RWPE1 (cell line): ENCODE results near the gene C21orf91.

Experiments used
- CTCF ChIA-PET: fragments of 350-600 bp; sonication (Branson Sonifier 250); formaldehyde crosslinking; extraction: SDS; loops from one replicate; lab custom pipeline; 2021; lab: Yijun Ruan, JAX
- POLR2A ChIA-PET: fragments of 400-600 bp; formaldehyde crosslinking; extraction: SDS; loops from one replicate; lab custom pipeline; 2020; ENCODE audit warnings: antibody characterized with exemption; ENCODE audit not compliant: low non-redundant PET; lab: Yijun Ruan, JAX
- DNase-seq: peaks from one replicate; pipeline ENCODE4 v3.0.0; 2012; ENCODE audit warnings: low spot score
- H3K27ac ChIP-seq: fragments of 450-650 bp; 2 replicates; pipeline ENCODE4 v1.5.1; 2017
- TF ChIP-seq, protein P1 (sequence below): fragments of 450-650 bp; conservative IDR thresholded peaks from 2 replicates; pipeline ENCODE4 v1.5.1; 2017; ENCODE audit warnings: low read depth, mild to moderate bottlenecking

The C21orf91 gene

DNA sequence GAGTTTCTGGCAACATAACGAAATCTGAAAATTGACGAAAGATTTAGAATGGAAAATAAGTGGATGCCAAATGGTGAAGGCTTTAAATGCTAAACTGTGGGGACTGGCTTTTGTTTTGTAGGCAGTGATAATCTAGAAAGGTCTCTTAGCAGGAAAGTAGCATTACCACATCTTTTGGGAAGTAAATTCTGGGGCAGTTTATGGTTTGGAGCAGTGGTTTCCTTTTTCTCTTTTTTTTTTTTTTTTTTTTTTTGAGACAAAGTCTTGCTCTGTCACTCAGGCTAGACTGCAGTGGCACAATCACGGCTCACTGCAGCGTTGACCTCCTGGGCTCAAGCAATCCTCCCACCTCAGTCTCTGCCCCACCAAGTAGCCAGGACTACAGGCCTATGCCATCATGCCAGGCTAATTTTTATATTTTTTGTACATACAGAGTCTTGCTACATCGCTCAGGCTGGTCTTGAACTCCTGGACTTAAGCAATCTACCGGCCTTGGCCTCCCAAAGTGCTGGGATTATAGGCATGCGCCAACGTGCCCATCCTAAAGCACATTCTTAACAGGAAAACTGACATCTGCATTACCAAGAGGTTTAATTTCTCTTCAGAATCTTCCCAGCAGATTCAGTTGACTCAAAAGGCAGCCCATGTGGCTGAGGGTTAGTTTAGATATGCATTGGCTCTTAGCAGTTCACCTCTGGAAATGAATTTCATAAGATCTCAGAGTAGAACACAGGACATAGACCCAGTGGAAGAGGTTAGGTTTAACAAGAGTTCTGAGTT lies 32.9 kb downstream of the C21orf91 start:
- no peak overlapping the region for H3K27ac ChIP-seq
- ChIA-PET POLR2A (no interaction called here), CTCF (no interaction called here)
- no peak for DNase-seq
- TF ChIP-seq, protein P1, sequence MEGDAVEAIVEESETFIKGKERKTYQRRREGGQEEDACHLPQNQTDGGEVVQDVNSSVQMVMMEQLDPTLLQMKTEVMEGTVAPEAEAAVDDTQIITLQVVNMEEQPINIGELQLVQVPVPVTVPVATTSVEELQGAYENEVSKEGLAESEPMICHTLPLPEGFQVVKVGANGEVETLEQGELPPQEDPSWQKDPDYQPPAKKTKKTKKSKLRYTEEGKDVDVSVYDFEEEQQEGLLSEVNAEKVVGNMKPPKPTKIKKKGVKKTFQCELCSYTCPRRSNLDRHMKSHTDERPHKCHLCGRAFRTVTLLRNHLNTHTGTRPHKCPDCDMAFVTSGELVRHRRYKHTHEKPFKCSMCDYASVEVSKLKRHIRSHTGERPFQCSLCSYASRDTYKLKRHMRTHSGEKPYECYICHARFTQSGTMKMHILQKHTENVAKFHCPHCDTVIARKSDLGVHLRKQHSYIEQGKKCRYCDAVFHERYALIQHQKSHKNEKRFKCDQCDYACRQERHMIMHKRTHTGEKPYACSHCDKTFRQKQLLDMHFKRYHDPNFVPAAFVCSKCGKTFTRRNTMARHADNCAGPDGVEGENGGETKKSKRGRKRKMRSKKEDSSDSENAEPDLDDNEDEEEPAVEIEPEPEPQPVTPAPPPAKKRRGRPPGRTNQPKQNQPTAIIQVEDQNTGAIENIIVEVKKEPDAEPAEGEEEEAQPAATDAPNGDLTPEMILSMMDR = no peak

DNA sequence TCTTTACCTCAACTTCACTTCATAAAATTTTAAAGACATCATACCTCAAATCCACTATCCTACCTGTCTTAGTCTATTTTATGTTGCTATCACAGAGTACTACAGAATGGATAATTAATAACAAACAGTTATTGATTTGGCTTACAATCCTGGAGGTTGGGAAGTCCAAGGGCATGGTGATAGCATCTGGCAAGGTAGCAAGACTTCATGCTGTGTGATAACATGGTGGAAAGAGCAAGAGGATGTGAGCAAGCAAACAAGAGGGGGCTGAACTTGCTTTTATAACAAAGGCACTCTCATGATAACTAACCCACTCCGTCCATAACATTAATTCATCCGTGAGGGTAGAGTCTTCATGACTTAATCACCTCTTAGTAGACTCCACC lies 33.8 kb downstream of the C21orf91 start:
- TF ChIP-seq, protein P1 = no peak
- no peak for DNase-seq
- CTCF ChIA-PET = no interaction called here
- POLR2A ChIA-PET = no interaction called here
- no peak overlapping the region for H3K27ac ChIP-seq

DNA sequence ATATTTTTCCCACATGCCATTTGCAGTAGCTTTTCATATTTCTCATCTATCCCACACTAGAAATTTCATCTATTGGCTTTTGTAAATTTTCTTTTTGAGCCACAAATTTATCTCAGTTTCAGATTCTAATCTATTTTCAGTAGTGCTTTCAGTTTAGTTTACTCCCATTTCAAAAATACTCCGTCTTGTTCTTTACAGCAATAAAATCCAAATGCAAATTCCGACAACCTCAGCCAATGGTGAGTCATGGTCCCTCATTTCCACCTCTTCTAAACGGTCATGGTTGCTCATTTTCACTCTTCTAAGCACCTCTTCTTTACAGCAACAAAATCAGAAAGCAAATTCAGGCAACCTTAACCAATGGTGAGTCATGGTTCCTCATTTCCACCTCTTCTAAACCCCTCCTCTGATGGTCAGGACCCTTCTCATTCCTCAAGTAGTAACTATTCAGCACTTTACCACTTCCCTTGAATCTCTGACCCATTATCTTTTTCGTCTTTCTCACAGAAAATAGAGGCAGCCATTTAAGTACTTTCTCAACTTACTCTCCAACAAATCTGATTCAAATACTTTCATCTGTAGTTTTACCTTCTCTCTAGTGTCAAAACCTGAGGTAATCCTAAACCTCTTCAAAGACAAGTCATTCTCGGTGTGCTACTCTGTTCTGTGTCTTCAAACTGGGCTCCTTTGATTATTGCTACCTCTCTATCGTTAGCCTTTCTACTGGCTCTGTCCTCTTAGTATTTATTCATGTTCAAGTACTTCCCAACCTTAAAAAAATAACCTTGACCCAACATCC lies 34.4 kb downstream of the C21orf91 start:
- POLR2A ChIA-PET = no interaction called here
- no peak overlapping the region for H3K27ac ChIP-seq
- DNase-seq = no peak
- TF ChIP-seq, protein P1 = no peak
- CTCF ChIA-PET = no interaction called here

DNA sequence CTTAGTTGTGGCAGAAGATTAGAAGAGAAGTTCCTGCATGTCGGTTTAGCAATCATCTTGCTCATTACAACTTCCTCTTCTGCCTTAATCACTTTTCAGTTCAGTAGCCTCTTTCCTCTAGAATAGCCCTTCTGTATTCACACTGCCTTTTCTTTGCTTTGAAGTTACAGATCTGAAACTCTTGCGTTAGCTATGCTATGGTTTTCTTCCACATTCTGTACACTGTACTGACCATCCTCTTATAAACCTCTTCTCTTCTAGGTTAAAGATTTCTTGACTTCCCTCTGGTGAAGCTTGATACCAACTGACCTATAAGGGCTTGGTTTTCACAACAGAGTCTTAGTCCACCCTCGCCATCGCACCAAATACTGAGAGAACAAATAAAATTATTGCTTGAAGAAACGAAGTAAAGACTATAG lies 35.0 kb downstream of the C21orf91 start:
- CTCF ChIA-PET = interaction anchor here (0.5 kb wide), 1 partner anchor 43 kb away, joined by 3 read pairs; no protein-coding TSS in a partner anchor
- DNase-seq = no peak
- TF ChIP-seq, protein P1 = no peak
- no peak overlapping the region for H3K27ac ChIP-seq
- POLR2A ChIA-PET = no interaction called here

DNA sequence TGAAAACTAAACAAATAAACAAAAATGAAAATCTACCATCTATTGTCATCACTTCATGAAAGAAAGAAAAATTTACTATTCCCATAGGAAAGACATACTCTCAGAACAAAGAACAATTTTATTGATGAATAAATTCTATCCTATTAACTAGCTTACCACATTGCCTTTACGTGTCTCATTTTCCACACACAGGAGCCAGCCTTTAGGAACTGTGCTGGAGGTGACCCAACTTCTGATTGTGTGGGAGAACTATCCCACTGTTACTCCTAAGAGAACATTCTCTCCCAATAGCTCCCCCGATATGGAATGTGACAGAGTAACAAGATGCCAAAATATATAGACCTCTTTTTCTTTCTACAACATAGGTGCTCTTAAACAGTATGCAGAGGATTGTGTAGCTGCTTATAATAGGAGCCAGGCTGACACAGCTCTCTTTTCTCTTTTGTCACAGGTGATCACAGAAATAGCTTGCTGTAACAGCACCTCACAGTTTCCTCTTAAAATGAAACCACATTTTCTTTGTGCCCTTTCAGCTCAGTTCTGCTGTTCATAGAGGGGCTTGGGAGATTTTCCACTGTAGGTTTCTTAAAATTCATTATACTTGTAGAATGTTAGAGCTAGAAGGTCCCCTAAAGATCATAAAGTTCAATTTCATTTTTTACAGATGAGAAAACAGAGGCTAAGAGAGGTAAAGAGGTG lies 35.5 kb downstream of the C21orf91 start:
- ChIA-PET CTCF (interaction anchor here (0.5 kb wide), 1 partner anchor 43 kb away, joined by 3 read pairs; no protein-coding TSS in a partner anchor), POLR2A (no interaction called here)
- no peak overlapping the region for H3K27ac ChIP-seq
- TF ChIP-seq, protein P1 = no peak
- no peak for DNase-seq

- no peak for DNase-seq
- TF ChIP-seq, protein P1 = no peak
- ChIA-PET POLR2A (no interaction called here), CTCF (interaction anchor here (0.9 kb wide), 1 partner anchor 13 kb away, joined by 3 read pairs; no protein-coding TSS in a partner anchor)
- H3K27ac ChIP-seq = no peak overlapping the region
Observed at GRCh38 chr21:17783003-17783402, 36.2 kb downstream of the C21orf91 start.
